ENCODE results near the gene SPIN2B. TPM values are rescaled to one million over a fixed set of nuclear protein-coding genes. Genes with fewer than 3 reads are reported as not detected.
"Not testable (repeated sequence)": the region's sequence is repeated elsewhere in the genome, so short reads cannot be mapped to it uniquely, and the experiment has no call there.

SPIN2B gene
- total RNA-seq, result 10 to 100 TPM in 2 of 3 donors, 1 to 10 TPM in 1; 7.3 to 10.8 (median 10.6) TPM

- DNase-seq (ENCODE audit: low spot score in 2 of 2), result peak; percentile 54 to 59
- Histone ChIP-seq H3K36me3 (no peaks in the 10 kb centered on the region), H3K9me3 (no peaks in the 10 kb centered on the region), H3K4me3 (peak within 1 kb of the TSS; percentile 52 to 69 (median 56)), H3K27ac (peak within 1 kb of the TSS; percentile 46 to 80), H3K27me3 (peaks cover 0 to 5% of the 10 kb centered on the region in 2 donors), H3K4me1 (no peaks in the 10 kb centered on the region)
- TF ChIP-seq POLR2A (IDR thresholded peaks at IDR 0.05), result no peak
- TF ChIP-seq CTCF (IDR thresholded peaks at IDR 0.05), result no peak
- TF ChIP-seq POLR2AphosphoS5 (IDR thresholded peaks at IDR 0.05), result peak in 1 of 3 donors; percentile 28
- intact Hi-C loops (cut with DNase I; ENCODE audit: low total_unique reads), result no loop called here
These were observed at the start of gene SPIN2B for GRCh38 chrX:57121162-57121755. TSS of gene SPIN2B (minus strand) at chrX:57121548.

GRCh38 chrX:57156397-57157049, 35.2 kb upstream of the SPIN2B start:
- Histone ChIP-seq H3K9me3 (peaks cover 5 to 16% of the 10 kb centered on the region in 2 donors), H3K36me3 (no peaks in the 10 kb centered on the region), H3K27me3 (peaks cover 0 to 12% of the 10 kb centered on the region in 2 donors), H3K27ac (no peak overlapping the region), H3K4me3 (no peak overlapping the region), H3K4me1 (no peaks in the 10 kb centered on the region)
- intact Hi-C loops (cut with DNase I; ENCODE audit: low total_unique reads), result no loop called here
- no peak for DNase-seq (ENCODE audit: low spot score in 2 of 2)
- TF ChIP-seq POLR2A (IDR thresholded peaks at IDR 0.05) (no peak), POLR2AphosphoS5 (IDR thresholded peaks at IDR 0.05) (no peak), CTCF (IDR thresholded peaks at IDR 0.05) (peak in 1 of 3 donors; percentile 21)

DNA sequence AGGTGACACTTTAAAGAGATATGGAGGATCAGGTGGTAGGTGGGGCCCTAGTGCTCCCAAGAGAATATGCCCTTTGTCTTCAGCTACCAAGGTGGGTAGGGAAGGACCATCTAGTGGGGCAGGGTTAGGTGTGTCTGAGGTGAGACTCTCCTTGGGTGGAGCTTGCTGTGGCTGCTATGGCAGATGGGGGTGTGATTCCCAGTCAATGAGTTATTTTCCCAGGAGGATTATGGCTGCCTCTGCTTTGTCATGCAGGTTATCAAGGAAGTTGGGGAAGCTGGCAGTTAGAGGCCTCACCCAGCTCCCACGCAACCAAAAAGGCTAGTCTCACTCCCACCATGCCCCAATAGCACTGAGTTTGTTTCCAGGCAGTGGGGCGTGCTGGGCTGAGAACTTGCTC, 33.8 kb upstream of the SPIN2B start:
- no peak overlapping the region for H3K27ac ChIP-seq
- DNase-seq (ENCODE audit: low spot score in 2 of 2), result no peak
- no peak overlapping the region for H3K4me3 ChIP-seq
- H3K36me3 ChIP-seq, result no peaks in the 10 kb centered on the region
- no peaks in the 10 kb centered on the region for H3K4me1 ChIP-seq
- H3K9me3 ChIP-seq, result peaks cover 5 to 16% of the 10 kb centered on the region in 2 donors
- TF ChIP-seq POLR2A (IDR thresholded peaks at IDR 0.05) (no peak), POLR2AphosphoS5 (IDR thresholded peaks at IDR 0.05) (no peak), CTCF (IDR thresholded peaks at IDR 0.05) (no peak)
- intact Hi-C loops (cut with DNase I; ENCODE audit: low total_unique reads), result no loop called here
- peaks cover 0 to 12% of the 10 kb centered on the region in 2 donors for H3K27me3 ChIP-seq

- intact Hi-C loops (cut with DNase I; ENCODE audit: low total_unique reads); H3K4me3 ChIP-seq; H3K27ac ChIP-seq; H3K4me1 ChIP-seq; H3K36me3 ChIP-seq; DNase-seq (ENCODE audit: low spot score in 2 of 2): not testable (repeated sequence)
- peaks cover 0 to 16% of the 10 kb centered on the region in 2 donors for H3K9me3 ChIP-seq
- H3K27me3 ChIP-seq, result peaks cover 0 to 12% of the 10 kb centered on the region in 2 donors
These were observed 30.9 kb upstream of the SPIN2B start for GRCh38 chrX:57152222-57152621.

- TF ChIP-seq POLR2AphosphoS5 (IDR thresholded peaks at IDR 0.05) (no peak), POLR2A (IDR thresholded peaks at IDR 0.05) (no peak), CTCF (IDR thresholded peaks at IDR 0.05) (no peak)
- Histone ChIP-seq H3K9me3 (no peaks in the 10 kb centered on the region), H3K36me3 (no peaks in the 10 kb centered on the region), H3K4me1 (no peaks in the 10 kb centered on the region), H3K27me3 (no peaks in the 10 kb centered on the region), H3K4me3 (no peak overlapping the region), H3K27ac (no peak overlapping the region)
- intact Hi-C loops (cut with DNase I; ENCODE audit: low total_unique reads), result no loop called here
- DNase-seq (ENCODE audit: low spot score in 2 of 2), result no peak
These were observed 17.3 kb upstream of the SPIN2B start for GRCh38 chrX:57138674-57139073.
